PC-9 (cell line): ENCODE results near the gene SMARCC2.

Source experiments
- EZH2 ChIP-seq: fragments of 200-600 bp; sonication (generic); IDR thresholded peaks from 2 replicates; pipeline ENCODE4 v1.8.0; 2017; ENCODE audit warnings: antibody characterized with exemption, low read depth
- TF ChIP-seq, protein P1 (sequence below): fragments of 200-600 bp; sonication (generic); conservative IDR thresholded peaks from 2 replicates; pipeline ENCODE4 v1.6.1; 2017; ENCODE audit warnings: mixed run types, antibody characterized with exemption, mild to moderate bottlenecking, moderate library complexity

DNA sequence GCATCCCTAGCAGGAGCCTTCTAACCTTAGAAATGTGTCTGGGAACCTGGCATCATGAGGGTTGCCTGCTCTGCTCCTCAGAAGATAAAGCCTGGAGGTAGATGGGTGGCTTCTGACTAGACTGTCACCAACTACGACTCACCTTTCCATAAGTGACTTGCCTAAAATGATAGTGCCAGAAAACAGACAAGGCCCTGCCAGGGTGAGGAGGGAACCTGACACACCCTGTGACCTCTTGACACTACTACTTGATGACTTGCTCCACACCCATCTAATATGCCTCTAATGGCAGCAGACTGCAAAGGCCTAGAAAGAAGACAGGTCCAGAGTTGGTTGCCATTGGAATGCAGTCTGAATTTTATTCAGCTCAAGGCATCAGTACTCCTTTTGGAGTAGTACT lies 23.1 kb upstream of the SMARCC2 start:
- TF ChIP-seq, protein P1, sequence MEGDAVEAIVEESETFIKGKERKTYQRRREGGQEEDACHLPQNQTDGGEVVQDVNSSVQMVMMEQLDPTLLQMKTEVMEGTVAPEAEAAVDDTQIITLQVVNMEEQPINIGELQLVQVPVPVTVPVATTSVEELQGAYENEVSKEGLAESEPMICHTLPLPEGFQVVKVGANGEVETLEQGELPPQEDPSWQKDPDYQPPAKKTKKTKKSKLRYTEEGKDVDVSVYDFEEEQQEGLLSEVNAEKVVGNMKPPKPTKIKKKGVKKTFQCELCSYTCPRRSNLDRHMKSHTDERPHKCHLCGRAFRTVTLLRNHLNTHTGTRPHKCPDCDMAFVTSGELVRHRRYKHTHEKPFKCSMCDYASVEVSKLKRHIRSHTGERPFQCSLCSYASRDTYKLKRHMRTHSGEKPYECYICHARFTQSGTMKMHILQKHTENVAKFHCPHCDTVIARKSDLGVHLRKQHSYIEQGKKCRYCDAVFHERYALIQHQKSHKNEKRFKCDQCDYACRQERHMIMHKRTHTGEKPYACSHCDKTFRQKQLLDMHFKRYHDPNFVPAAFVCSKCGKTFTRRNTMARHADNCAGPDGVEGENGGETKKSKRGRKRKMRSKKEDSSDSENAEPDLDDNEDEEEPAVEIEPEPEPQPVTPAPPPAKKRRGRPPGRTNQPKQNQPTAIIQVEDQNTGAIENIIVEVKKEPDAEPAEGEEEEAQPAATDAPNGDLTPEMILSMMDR: no peak
- no peak for TF ChIP-seq EZH2
